A549 treated with AZD2906 at 1 μM for 4 hours (cell line): ENCODE measurements around the gene PGK1. TPM values are rescaled to one million over a fixed set of nuclear protein-coding genes. Genes with fewer than 3 reads are reported as not detected.

Experiments used
- total RNA-seq: library from RNA; stranded (reverse); fragments of 200-300 nt; extraction: Qiagen RNA extraction; gene quantifications from 5 replicates; pipeline ENCODE4 v1.2.3, GENCODE V29; 2022

Gene PGK1
- 553 to 592 TPM (median 562 TPM) in 5 replicates for total RNA-seq

GRCh38 chrX:78103623-78104446 is at the start of gene PGK1:
TSS of gene PGK1 (plus strand) at chrX:78104248. CDS start at chrX:78104341, 93 bp downstream.

GRCh38 chrX:78139160-78140123 is 35.4 kb downstream of the PGK1 start, which contains the start of gene TAF9B:
TSS of gene TAF9B (minus strand) at chrX:78139650. CDS start at chrX:78139611, 39 bp downstream.

Other genes starting within 250 kb of the PGK1 start
- 33.5 to 51.5 TPM (median 37.0 TPM) in 5 replicates for gene MAGT1, start 208.8 kb upstream of the PGK1 start, total RNA-seq
- gene COX7B, start 204.8 kb upstream of the PGK1 start, total RNA-seq = 562 to 614 TPM (median 566 TPM) in 5 replicates
- gene ATP7A, start 193.6 kb upstream of the PGK1 start, total RNA-seq = 3.0 to 4.1 TPM (median 3.5 TPM) in 5 replicates
- 0.12 to 0.77 TPM (median 0.30 TPM) in 5 replicates for gene PGAM4, start 134.6 kb upstream of the PGK1 start, total RNA-seq
- 11.3 to 12.5 TPM (median 12.2 TPM) in 5 replicates for gene TAF9B, start 35.4 kb downstream of the PGK1 start, total RNA-seq
- not detected in 5 replicates for gene CYSLTR1, start 223.4 kb downstream of the PGK1 start, total RNA-seq